A549 (cell line): ENCODE measurements around the gene CBLIF.

Experiments
- JUN ChIP-seq, 2 experiments: fragments of >200 bp; sonication (Bioruptor Twin); formaldehyde crosslinking; IDR thresholded peaks; 2 replicates in 1 of 2; 3 replicates in 1 of 2; pipeline ENCODE4 v1.6.1; 2016 to 2017
- POLR2AphosphoS2 ChIP-seq: conservative IDR thresholded peaks from 2 replicates; pipeline ENCODE4 v1.6.1; 2012; ENCODE audit warnings: low read length, improper control_type of control experiment, inconsistent platforms
- TF ChIP-seq, protein P1 (sequence below): fragments of 150-350 bp; IDR thresholded peaks from 2 replicates; pipeline ENCODE4 v1.6.1; 2014; ENCODE audit warnings: low read depth, mild to moderate bottlenecking, low read length
- TF ChIP-seq, protein P2 (sequence below): fragments of >200 bp; sonication (Bioruptor Twin); formaldehyde crosslinking; IDR thresholded peaks from 3 replicates; pipeline ENCODE4 v1.5.1; 2016
- TF ChIP-seq, protein P3 (sequence below): IDR thresholded peaks from 2 replicates; pipeline ENCODE4 v1.6.1; 2012

DNA sequence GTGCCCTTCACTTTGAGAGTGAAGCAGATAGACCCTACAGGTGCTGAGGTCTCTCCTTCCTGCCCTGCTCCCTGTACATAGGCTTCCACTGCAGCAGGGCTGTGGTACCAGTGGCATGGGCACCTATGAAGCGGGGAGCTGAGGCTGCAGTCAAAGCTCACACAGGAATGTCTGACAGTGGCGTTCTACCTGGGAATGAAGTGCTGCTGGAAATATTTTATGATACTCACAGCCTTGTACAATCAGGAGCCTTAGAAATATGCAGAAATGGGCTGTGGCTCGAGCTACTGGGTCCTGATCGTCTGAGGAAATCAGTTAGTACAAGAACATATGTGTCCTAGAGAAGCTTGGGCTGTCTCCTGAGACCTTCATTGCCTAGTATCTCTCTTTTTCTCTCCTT is 59.5 kb downstream of the CBLIF start:
- TF ChIP-seq, protein P1, sequence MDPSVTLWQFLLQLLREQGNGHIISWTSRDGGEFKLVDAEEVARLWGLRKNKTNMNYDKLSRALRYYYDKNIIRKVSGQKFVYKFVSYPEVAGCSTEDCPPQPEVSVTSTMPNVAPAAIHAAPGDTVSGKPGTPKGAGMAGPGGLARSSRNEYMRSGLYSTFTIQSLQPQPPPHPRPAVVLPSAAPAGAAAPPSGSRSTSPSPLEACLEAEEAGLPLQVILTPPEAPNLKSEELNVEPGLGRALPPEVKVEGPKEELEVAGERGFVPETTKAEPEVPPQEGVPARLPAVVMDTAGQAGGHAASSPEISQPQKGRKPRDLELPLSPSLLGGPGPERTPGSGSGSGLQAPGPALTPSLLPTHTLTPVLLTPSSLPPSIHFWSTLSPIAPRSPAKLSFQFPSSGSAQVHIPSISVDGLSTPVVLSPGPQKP = no peak
- TF ChIP-seq POLR2AphosphoS2 (no peak), JUN (IDR thresholded peaks at IDR 0.05) (no peak)
- TF ChIP-seq, protein P2, sequence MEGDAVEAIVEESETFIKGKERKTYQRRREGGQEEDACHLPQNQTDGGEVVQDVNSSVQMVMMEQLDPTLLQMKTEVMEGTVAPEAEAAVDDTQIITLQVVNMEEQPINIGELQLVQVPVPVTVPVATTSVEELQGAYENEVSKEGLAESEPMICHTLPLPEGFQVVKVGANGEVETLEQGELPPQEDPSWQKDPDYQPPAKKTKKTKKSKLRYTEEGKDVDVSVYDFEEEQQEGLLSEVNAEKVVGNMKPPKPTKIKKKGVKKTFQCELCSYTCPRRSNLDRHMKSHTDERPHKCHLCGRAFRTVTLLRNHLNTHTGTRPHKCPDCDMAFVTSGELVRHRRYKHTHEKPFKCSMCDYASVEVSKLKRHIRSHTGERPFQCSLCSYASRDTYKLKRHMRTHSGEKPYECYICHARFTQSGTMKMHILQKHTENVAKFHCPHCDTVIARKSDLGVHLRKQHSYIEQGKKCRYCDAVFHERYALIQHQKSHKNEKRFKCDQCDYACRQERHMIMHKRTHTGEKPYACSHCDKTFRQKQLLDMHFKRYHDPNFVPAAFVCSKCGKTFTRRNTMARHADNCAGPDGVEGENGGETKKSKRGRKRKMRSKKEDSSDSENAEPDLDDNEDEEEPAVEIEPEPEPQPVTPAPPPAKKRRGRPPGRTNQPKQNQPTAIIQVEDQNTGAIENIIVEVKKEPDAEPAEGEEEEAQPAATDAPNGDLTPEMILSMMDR = no peak
- TF ChIP-seq, protein P3, sequence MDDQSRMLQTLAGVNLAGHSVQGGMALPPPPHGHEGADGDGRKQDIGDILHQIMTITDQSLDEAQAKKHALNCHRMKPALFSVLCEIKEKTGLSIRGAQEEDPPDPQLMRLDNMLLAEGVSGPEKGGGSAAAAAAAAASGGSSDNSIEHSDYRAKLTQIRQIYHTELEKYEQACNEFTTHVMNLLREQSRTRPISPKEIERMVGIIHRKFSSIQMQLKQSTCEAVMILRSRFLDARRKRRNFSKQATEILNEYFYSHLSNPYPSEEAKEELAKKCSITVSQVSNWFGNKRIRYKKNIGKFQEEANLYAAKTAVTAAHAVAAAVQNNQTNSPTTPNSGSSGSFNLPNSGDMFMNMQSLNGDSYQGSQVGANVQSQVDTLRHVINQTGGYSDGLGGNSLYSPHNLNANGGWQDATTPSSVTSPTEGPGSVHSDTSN = no peak
